HG03139 (cell line): ENCODE measurements around the gene PLXNB1.

ENCODE experiments used
- ATAC-seq: cut with Tn5 transposase; IDR thresholded peaks from one replicate; pipeline ENCODE4 v1.9.1; 2021; ENCODE audit not compliant: unreplicated experiment

PLXNB1 gene

GRCh38 chr3:48372377-48372770, 57.5 kb downstream of the PLXNB1 start:
- ATAC-seq: no peak

GRCh38 chr3:48371651-48372376, 58.1 kb downstream of the PLXNB1 start, which contains the start of gene FBXW12:
FBXW12 (plus strand) TSS chr3:48372219; CDS start chr3:48372768, 549 bp downstream.
- no peak for ATAC-seq

- no peak for ATAC-seq
Measured at GRCh38 chr3:48370333-48370713, 59.6 kb downstream of the PLXNB1 start.

- ATAC-seq: no peak
Measured at GRCh38 chr3:48369693-48370332, 60.1 kb downstream of the PLXNB1 start.

GRCh38 chr3:48367201-48367600, 62.7 kb downstream of the PLXNB1 start:
- no peak for ATAC-seq

- ATAC-seq: no peak
Measured at GRCh38 chr3:48364840-48365239, 65.0 kb downstream of the PLXNB1 start.

- no peak for ATAC-seq
Measured at GRCh38 chr3:48361928-48362327, 68.0 kb downstream of the PLXNB1 start.

- ATAC-seq: no peak
Measured at GRCh38 chr3:48356419-48356818, 73.5 kb downstream of the PLXNB1 start.

- no peak for ATAC-seq
Measured at GRCh38 chr3:48353987-48354386, 75.9 kb downstream of the PLXNB1 start.
